SU-DHL-6 (cell line): ENCODE data around the gene COL13A1.

Experiments used
- H2AFZ ChIP-seq: fragments of 200-600 bp; sonication (generic); 2 replicates; pipeline ENCODE4 v1.6.1; 2014; ENCODE audit warnings: low read depth, mild to moderate bottlenecking, moderate library complexity, mixed read lengths, antibody characterized with exemption, low read length; ENCODE audit not compliant: severe bottlenecking
- H3F3A ChIP-seq: fragments of 200-600 bp; shearing (Covaris generic); 2 replicates; pipeline ENCODE4 v1.6.0; 2016; ENCODE audit warnings: antibody characterized with exemption, mild to moderate bottlenecking; ENCODE audit not compliant: insufficient read depth
- H3K27ac ChIP-seq: fragments of 200-600 bp; sonication (generic); 2 replicates; pipeline ENCODE4 v1.5.1; 2016; ENCODE audit warnings: low read depth, mild to moderate bottlenecking, low read length, moderate library complexity, mixed read lengths
- H3K27me3 ChIP-seq: fragments of 200-600 bp; sonication (generic), shearing (Covaris generic); 2 replicates; pipeline ENCODE4 v1.6.0; 2014; ENCODE audit warnings: mild to moderate bottlenecking, low read length
- H3K36me3 ChIP-seq: fragments of 200-600 bp; sonication (generic); 2 replicates; pipeline ENCODE4 v1.6.1; 2014; ENCODE audit warnings: mild to moderate bottlenecking, low read length, mixed read lengths
- H3K4me2 ChIP-seq: fragments of 300-600, 200-600 bp; shearing (Covaris generic), sonication (generic); 2 replicates; pipeline ENCODE4 v1.6.0; 2014; ENCODE audit warnings: low read length, low read depth, mild to moderate bottlenecking; ENCODE audit not compliant: poor library complexity, severe bottlenecking
- H3K4me3 ChIP-seq: fragments of 200-600 bp; sonication (generic); 2 replicates; pipeline ENCODE4 v1.5.1; 2014; ENCODE audit warnings: antibody characterized with exemption, low read length, mild to moderate bottlenecking, mixed read lengths; ENCODE audit not compliant: insufficient read depth, poor library complexity, severe bottlenecking
- H3K79me2 ChIP-seq: fragments of 200-600 bp; sonication (generic); 2 replicates; pipeline ENCODE4 v1.6.1; 2014; ENCODE audit warnings: mild to moderate bottlenecking, low read length, moderate library complexity; ENCODE audit not compliant: insufficient read depth
- H3K9ac ChIP-seq: fragments of 200-600 bp; sonication (generic); 2 replicates; pipeline ENCODE4 v1.7.0; 2014; ENCODE audit warnings: mild to moderate bottlenecking, low read length
- H3K9me2 ChIP-seq: fragments of 200-600 bp; sonication (generic); replicated peaks from 2 replicates; pipeline ENCODE4 v1.6.1; 2014; ENCODE audit warnings: low read length; ENCODE audit not compliant: insufficient read depth
- H3K9me3 ChIP-seq: fragments of 200-600 bp; sonication (generic); 2 replicates; pipeline ENCODE4 v1.6.1; 2014; ENCODE audit warnings: low read length, mixed read lengths; ENCODE audit not compliant: insufficient read depth
- H4K20me1 ChIP-seq: fragments of 200-600 bp; sonication (generic); 2 replicates; pipeline ENCODE4 v1.6.1; 2014; ENCODE audit warnings: low read depth, mild to moderate bottlenecking, antibody characterized with exemption, low read length, moderate library complexity, mixed read lengths
- EZH2phosphoT487 ChIP-seq: fragments of 200-600 bp; sonication (generic), shearing (Covaris generic); conservative IDR thresholded peaks from 2 replicates; pipeline ENCODE4 v1.6.1; 2018; ENCODE audit warnings: mild to moderate bottlenecking, antibody characterized with exemption, low read length, moderate library complexity, mixed read lengths
- TF ChIP-seq, protein P1 (sequence below): fragments of 200-600 bp; sonication (generic); IDR thresholded peaks from one replicate; pipeline ENCODE4 v1.5.1; 2017; ENCODE audit warnings: antibody characterized with exemption, mild to moderate bottlenecking, low read length, moderate library complexity; ENCODE audit not compliant: insufficient read depth, poor library complexity, severe bottlenecking

Gene COL13A1

DNA sequence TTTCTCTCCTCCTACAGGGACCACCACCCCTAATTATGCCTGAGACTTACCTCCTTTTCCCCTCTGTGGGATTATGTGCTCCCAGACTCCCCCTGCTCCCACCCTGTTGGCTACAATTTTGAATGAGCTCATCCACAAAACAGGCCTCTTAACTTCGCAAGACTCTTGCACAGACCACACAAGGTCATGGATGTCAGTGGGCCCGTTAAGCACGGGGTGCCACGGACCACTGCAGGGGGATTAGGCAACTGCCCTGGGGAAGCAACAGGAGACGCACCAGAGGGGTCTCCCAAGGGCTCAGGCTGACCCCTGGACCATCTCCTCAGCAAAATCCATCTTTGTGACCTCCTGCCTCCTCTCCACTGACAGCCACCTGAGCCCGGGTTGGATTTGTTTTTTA lies 42.1 kb upstream of the COL13A1 start:
- H4K20me1 ChIP-seq, result no peaks in the 10 kb centered on the region
- H3K79me2 ChIP-seq, result no peaks in the 10 kb centered on the region
- H2AFZ ChIP-seq, result no peak overlapping the region
- H3K4me3 ChIP-seq, result no peak overlapping the region
- H3K27me3 ChIP-seq, result peaks cover 2% of the 10 kb centered on the region; the same call in 1 of the 2 replicates
- H3K9me2 ChIP-seq, result no peaks in the 10 kb centered on the region
- no peak overlapping the region for H3K9ac ChIP-seq
- no peaks in the 10 kb centered on the region for H3F3A ChIP-seq
- no peaks in the 10 kb centered on the region for H3K9me3 ChIP-seq
- no peak overlapping the region for H3K27ac ChIP-seq
- no peaks in the 10 kb centered on the region for H3K36me3 ChIP-seq
- H3K4me2 ChIP-seq, result no peak overlapping the region
- TF ChIP-seq EZH2phosphoT487, result no peak

DNA sequence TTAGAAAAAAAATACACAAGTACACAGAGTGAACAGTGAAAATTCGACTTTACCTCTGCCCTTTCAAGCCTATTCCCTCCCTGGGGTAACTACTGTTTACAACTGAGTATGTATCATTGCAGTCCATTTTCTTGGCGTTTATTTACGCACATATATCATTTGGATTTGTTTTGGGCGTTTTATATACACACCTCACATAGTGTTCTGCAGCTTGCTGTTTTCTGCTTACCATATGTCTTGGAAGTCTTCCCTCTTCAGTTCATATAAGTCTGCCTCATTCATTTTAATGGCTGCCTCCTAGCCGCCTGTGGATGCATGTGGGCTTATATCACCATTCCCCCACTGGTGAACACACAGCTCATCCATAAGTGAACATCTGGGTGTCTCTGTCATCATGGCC lies 41.6 kb upstream of the COL13A1 start:
- H3K9me3 ChIP-seq, result no peaks in the 10 kb centered on the region
- H3F3A ChIP-seq, result no peaks in the 10 kb centered on the region
- no peaks in the 10 kb centered on the region for H3K9me2 ChIP-seq
- no peaks in the 10 kb centered on the region for H3K79me2 ChIP-seq
- H3K4me3 ChIP-seq, result no peak overlapping the region
- TF ChIP-seq, protein P1, sequence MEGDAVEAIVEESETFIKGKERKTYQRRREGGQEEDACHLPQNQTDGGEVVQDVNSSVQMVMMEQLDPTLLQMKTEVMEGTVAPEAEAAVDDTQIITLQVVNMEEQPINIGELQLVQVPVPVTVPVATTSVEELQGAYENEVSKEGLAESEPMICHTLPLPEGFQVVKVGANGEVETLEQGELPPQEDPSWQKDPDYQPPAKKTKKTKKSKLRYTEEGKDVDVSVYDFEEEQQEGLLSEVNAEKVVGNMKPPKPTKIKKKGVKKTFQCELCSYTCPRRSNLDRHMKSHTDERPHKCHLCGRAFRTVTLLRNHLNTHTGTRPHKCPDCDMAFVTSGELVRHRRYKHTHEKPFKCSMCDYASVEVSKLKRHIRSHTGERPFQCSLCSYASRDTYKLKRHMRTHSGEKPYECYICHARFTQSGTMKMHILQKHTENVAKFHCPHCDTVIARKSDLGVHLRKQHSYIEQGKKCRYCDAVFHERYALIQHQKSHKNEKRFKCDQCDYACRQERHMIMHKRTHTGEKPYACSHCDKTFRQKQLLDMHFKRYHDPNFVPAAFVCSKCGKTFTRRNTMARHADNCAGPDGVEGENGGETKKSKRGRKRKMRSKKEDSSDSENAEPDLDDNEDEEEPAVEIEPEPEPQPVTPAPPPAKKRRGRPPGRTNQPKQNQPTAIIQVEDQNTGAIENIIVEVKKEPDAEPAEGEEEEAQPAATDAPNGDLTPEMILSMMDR, result no peak
- TF ChIP-seq EZH2phosphoT487, result no peak
- H3K27me3 ChIP-seq, result peaks cover 2% of the 10 kb centered on the region; the same call in 1 of the 2 replicates
- H4K20me1 ChIP-seq, result no peaks in the 10 kb centered on the region
- no peak overlapping the region for H3K27ac ChIP-seq
- no peaks in the 10 kb centered on the region for H3K36me3 ChIP-seq
- H3K4me2 ChIP-seq, result no peak overlapping the region
- H2AFZ ChIP-seq, result no peak overlapping the region
- no peak overlapping the region for H3K9ac ChIP-seq

DNA sequence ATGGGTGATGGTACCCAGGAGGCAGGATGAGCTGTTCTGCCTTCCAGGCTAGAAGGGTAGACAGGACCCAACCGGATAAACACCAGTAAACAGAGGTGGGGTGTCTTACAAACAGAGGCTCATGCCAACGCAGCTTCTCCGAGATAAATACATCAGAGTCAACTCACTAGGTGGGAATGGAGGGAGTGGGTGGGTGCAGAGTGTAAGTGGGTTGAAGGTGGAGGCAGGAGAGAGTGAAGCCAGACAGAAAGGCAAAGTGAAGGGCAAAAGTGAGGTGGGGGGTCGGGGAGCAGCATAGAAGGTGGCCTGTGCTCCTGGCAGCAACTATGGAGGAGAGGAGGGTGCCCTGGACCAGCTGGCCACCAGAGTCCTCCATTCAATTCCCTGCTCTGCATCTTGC lies 40.4 kb upstream of the COL13A1 start:
- Histone ChIP-seq H3K79me2 (no peaks in the 10 kb centered on the region), H3K4me3 (no peak overlapping the region), H2AFZ (no peak overlapping the region), H3F3A (no peaks in the 10 kb centered on the region), H3K27me3 (no peaks in the 10 kb centered on the region), H3K9me3 (no peaks in the 10 kb centered on the region), H3K36me3 (no peaks in the 10 kb centered on the region), H3K27ac (no peak overlapping the region), H3K9ac (no peak overlapping the region), H3K9me2 (no peaks in the 10 kb centered on the region), H4K20me1 (no peaks in the 10 kb centered on the region), H3K4me2 (no peak overlapping the region)
- no peak for TF ChIP-seq EZH2phosphoT487
- TF ChIP-seq, protein P1, result no peak

DNA sequence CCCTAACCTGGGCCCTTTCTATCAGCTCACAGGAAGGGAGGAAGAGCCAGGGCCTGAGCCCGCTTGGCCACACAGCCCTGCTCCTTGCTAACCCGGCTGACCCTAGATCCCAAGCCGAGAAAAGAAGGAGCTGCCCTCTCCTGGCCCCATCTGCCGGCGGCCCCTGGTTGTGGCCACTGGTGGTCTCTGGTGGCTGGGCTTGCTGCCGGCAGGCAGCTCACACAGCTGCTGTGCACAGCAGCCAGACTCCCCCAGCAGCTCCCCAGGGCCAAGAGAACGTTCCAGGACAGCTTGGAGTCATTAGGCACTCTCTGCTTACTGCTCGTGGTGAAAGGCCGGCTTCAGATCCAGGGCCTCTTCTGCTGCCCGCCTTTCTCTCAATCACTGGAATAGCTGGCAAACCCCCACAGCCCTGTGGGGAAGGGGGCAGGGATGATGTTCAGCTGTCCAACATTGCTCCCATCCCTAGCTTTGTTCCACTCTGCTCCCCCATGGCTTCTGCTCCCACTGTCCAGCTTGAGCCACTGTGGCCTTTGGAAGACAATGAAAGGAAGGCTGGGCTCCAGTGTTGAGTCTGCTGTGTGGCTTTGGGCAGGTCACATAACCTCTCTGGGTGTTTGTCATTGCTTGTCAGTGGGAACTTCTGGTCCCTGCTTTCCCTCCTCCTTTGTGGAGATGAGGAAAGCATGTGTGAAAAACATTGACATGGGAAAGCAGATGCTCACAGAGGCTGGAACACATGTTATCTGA lies 35.4 kb upstream of the COL13A1 start:
- H4K20me1 ChIP-seq, result no peaks in the 10 kb centered on the region
- H3K27ac ChIP-seq, result no peak overlapping the region
- TF ChIP-seq, protein P1, result no peak
- no peak for TF ChIP-seq EZH2phosphoT487
- H3K27me3 ChIP-seq, result no peaks in the 10 kb centered on the region
- H3K4me3 ChIP-seq, result no peak overlapping the region
- H2AFZ ChIP-seq, result no peak overlapping the region
- H3K36me3 ChIP-seq, result no peaks in the 10 kb centered on the region
- no peak overlapping the region for H3K9ac ChIP-seq
- no peaks in the 10 kb centered on the region for H3K79me2 ChIP-seq
- H3K9me2 ChIP-seq, result no peaks in the 10 kb centered on the region
- H3F3A ChIP-seq, result no peaks in the 10 kb centered on the region
- H3K9me3 ChIP-seq, result no peaks in the 10 kb centered on the region
- no peak overlapping the region for H3K4me2 ChIP-seq
